ENCODE data around the gene MRPL14. TPM values are rescaled to one million over a fixed set of nuclear protein-coding genes. Genes with fewer than 3 reads are reported as not detected.

Gene MRPL14
- total and polyA plus RNA-seq, 10 of the 15 experiments (the other 5 are each of a cell fraction or from before 2014, with no cell fraction given): 80.5 to 294 (median 122) TPM

DNA sequence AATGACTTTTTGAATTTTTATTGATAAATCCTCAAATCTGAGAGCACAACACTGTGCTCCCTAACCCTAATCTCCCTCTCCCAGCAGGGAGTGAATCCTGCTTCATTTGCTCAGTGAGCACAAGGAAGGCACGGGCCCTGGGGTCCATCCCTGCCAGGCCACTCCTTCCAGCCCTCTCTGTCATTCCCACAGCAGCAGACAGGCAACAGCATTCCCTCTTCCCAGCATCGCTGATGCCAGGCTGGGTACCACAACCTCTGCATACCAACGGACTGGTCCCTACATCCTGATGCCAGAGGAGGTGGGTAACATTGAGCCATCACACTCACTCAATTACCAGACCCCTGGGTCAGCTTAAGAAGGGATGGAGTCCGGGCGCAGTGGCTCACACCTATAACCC is 34.2 kb downstream of the MRPL14 start (continued):
- TF ChIP-seq ZBTB11 (CRISPR knock-in tag; IDR thresholded peaks at IDR 0.05) (no peak), ZNF687 (IDR thresholded peaks at IDR 0.05) (no peak), IKZF2 (IDR thresholded peaks at IDR 0.05) (no peak), SIX5 (IDR thresholded peaks at IDR 0.05; ENCODE audit: low read depth, low read length, severe bottlenecking) (no peak), DPF2 (IDR thresholded peaks at IDR 0.05) (no peak), SREBF1 (IDR thresholded peaks at IDR 0.05; ENCODE audit: low read length) (no peak), RFX5 (IDR thresholded peaks at IDR 0.05; ENCODE audit: low read depth, low read length) (no peak)

Data from GM12878 (cell line).